NB4 (cell line): ENCODE data around the gene CXCL1.

ENCODE experiments used
- DNase-seq: peaks from one replicate; pipeline ENCODE4 v3.0.0; 2010; ENCODE audit warnings: low read depth
- H3K4me3 ChIP-seq: one replicate; pipeline ENCODE4 v1.5.1; 2011; ENCODE audit warnings: mild to moderate bottlenecking, low read depth, low read length, moderate library complexity
- CTCF ChIP-seq: IDR thresholded peaks from one replicate; pipeline ENCODE4 v1.5.1; 2012; ENCODE audit warnings: low read depth, low read length
- MYC ChIP-seq: IDR thresholded peaks from 2 replicates; pipeline ENCODE4 v1.6.1; 2011; ENCODE audit warnings: low read depth, low read length
- POLR2A ChIP-seq: IDR thresholded peaks from 2 replicates; pipeline ENCODE4 v1.6.1; 2011; ENCODE audit warnings: mild to moderate bottlenecking; ENCODE audit not compliant: insufficient read length; ENCODE audit errors: extremely low read depth
- TF ChIP-seq, protein P1 (sequence below): IDR thresholded peaks from 2 replicates; pipeline ENCODE4 v1.6.1; 2011; ENCODE audit warnings: low read depth, low read length

Gene CXCL1

DNA sequence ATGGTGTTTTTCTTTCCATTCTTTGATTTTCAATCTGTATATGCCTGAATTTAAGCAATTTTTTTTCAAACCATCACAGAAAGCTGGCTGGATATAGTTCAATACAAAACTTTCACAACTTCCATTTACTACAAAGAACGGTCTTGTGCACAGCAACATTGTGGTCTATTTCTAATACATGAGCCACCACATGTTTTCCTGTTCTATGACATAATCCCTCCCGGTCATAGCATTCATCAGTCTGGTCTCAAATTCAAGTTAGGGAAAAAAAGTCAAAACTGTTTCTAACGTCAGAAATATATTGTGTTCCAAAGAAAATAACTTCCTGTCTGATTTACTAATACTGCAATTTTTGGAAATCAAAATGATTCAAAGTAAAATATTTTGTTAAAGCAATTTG, 40.2 kb upstream of the CXCL1 start:
- DNase-seq: peak; percentile 81
- TF ChIP-seq, protein P1, sequence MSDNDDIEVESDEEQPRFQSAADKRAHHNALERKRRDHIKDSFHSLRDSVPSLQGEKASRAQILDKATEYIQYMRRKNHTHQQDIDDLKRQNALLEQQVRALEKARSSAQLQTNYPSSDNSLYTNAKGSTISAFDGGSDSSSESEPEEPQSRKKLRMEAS: peak; percentile 60
- peak; percentile 32; the same call in 1 of the 2 replicates for TF ChIP-seq MYC
- no peak for TF ChIP-seq CTCF
- no peak overlapping the region for H3K4me3 ChIP-seq

DNA sequence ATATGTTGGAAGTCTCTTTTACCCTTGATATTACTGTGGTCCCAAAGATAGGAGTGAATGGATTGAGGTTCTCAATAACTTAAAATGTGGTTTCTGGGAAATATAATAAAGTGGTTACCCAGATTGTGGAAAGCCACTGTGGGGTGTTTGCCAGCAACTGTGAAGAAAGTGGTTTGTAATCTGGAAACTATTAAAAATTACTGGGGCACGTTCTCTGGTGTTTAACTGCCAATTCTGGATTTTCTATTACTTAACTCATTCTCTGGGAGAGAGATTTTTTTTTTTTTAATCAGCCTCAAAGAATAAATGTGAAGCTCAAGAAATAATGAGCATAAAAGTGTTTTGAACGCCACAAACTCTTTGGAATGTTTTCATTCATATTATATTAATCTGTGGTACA, 37.6 kb upstream of the CXCL1 start:
- DNase-seq: no peak
- TF ChIP-seq, protein P1: no peak
- TF ChIP-seq MYC: no peak
- TF ChIP-seq POLR2A: no peak
- TF ChIP-seq CTCF: no peak
- no peak overlapping the region for H3K4me3 ChIP-seq

DNA sequence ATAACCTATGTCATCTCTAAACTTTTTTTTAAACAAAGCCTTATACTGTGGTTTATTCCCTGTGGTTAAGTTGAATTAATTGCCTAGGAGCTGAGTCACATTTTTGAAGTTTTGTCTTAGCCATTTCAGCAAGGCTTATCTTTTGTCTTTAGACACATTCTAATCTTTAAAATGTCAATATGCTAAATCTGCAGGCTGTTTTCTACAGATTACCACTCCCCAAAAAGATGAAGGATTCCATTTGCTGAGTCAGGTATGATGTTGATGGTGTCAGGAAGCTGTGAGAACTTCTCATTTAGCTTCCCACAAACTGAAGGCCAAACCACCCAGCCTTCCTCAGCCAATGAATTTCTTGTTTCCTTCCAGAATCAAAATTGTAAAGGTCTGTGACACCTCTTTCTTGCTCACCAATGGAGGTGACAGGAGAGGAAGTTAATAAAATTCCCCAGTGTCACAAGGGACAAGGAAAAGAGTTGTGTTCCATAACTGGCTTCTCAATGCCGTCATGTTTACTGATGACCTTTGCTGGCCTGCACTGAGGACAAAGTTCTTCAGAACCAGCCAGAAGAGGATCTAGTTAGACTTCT, 36.4 kb upstream of the CXCL1 start:
- TF ChIP-seq, protein P1: no peak
- TF ChIP-seq CTCF (no peak), MYC (no peak), POLR2A (no peak)
- DNase-seq: peak; percentile 31

DNA sequence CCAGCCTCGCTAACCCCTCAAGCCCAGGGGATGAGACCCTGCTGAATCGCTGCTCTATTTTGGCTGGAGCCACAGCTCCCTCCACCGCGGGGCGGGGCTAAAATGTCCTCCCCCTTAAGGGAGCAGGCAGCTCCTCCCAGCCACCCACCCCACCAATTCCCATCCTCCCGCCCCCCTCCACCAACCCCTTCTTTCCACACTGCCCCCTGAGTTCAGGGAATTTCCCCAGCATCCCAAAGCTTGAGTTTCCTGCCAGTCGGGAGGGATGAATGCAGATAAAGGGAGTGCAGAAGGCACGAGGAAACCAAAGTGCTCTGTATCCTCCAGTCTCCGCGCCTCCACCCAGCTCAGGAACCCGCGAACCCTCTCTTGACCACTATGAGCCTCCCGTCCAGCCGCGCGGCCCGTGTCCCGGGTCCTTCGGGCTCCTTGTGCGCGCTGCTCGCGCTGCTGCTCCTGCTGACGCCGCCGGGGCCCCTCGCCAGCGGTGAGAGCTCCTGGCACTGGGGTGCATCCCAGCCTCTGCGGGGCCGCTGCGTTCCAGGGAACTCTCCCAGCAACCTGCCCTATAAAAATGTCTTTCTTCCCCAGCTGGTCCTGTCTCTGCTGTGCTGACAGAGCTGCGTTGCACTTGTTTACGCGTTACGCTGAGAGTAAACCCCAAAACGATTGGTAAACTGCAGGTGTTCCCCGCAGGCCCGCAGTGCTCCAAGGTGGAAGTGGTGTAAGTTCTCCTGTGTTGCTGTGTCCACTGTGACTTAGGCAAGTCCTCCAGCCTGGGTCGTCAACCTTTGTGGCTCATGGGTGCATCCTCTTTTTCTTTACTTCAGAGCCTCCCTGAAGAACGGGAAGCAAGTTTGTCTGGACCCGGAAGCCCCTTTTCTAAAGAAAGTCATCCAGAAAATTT, 32.6 kb upstream of the CXCL1 start, which contains the start of gene CXCL6:
Gene CXCL6, plus strand, starts transcription at position 306 of the 907 bp plus-strand sequence. Its CDS starts 73 bp downstream, at position 379.
- peak; percentile 42 for DNase-seq
- H3K4me3 ChIP-seq: peak within 1 kb of the TSS; percentile 49

More for the DNA sequence above, 36.4 kb upstream of the CXCL1 start:
- H3K4me3 ChIP-seq: no peak overlapping the region

GRCh38 chr4:73839071-73839470, 30.1 kb upstream of the CXCL1 start:
- TF ChIP-seq, protein P1: no peak
- TF ChIP-seq POLR2A (no peak), MYC (no peak), CTCF (no peak)
- no peak overlapping the region for H3K4me3 ChIP-seq
- no peak for DNase-seq

More for the DNA sequence above, 32.6 kb upstream of the CXCL1 start, which contains the start of gene CXCL6:
- TF ChIP-seq MYC (no peak), POLR2A (no peak), CTCF (no peak)
- TF ChIP-seq, protein P1: no peak
